Tibial nerve (tissue), 3 donors: ENCODE measurements around the gene ATF4.

Experiments used
- CTCF ChIP-seq, 5 experiments: fragments of 200-600 bp in 3 of 5; fragments of 450-650 bp in 2 of 5; sonication (generic) in 3 of 5; IDR thresholded peaks; one replicate each; pipeline ENCODE4 v1.5.1; 2016 to 2019; ENCODE audit warnings: antibody characterized with exemption in 5 of 5, mild to moderate bottlenecking in 3 of 5, moderate library complexity in 2 of 5
- POLR2A ChIP-seq, 2 donors: fragments of 450-650 bp; IDR thresholded peaks; one replicate each; pipeline ENCODE4 v1.6.1; 2017; ENCODE audit warnings: antibody characterized with exemption in 2 of 2, mild to moderate bottlenecking in 2 of 2, moderate library complexity in 2 of 2

- TF ChIP-seq CTCF (IDR thresholded peaks at IDR 0.05) (no peak), POLR2A (IDR thresholded peaks at IDR 0.05) (no peak)
These were observed 9.8 kb downstream of the ATF4 start for GRCh38 chr22:39530116-39530515.
